Testis (tissue), 5 donors: ENCODE results near the gene ZNF99. TPM values are rescaled to one million over a fixed set of nuclear protein-coding genes. Genes with fewer than 3 reads are reported as not detected.
A peak's percentile ranks its signal among the peaks of the same experiment; 100 is the strongest.

Experiments
- DNase-seq: peaks from one replicate; pipeline ENCODE4 v3.0.0-alpha.2; 2019
- H3K27ac ChIP-seq, 2 donors: fragments of 200-600 bp; sonication (generic); one replicate each; pipeline ENCODE4 v1.5.1; 2019
- H3K27me3 ChIP-seq: fragments of 200-600 bp; sonication (generic); one replicate; pipeline ENCODE4 v1.5.1; 2019
- H3K36me3 ChIP-seq: fragments of 200-600 bp; sonication (generic); one replicate; pipeline ENCODE4 v1.5.1; 2017; ENCODE audit warnings: low read depth; ENCODE audit errors: missing control alignments
- H3K4me1 ChIP-seq: fragments of 200-600 bp; sonication (generic); one replicate; pipeline ENCODE4 v1.5.1; 2019
- H3K4me3 ChIP-seq, 2 donors: fragments of 200-600 bp; sonication (generic); one replicate each; pipeline ENCODE4 v1.5.1; 2017 to 2019
- H3K9me3 ChIP-seq: fragments of 200-600 bp; sonication (generic); one replicate; pipeline ENCODE4 v1.5.1; 2017
- CTCF ChIP-seq, 3 experiments: fragments of 450-650 bp in 2 of 3; fragments of 200-600 bp in 1 of 3; sonication (generic) in 1 of 3; IDR thresholded peaks; one replicate each; pipeline ENCODE4 v1.5.1; 2016 to 2019; ENCODE audit warnings: antibody characterized with exemption in 3 of 3, mild to moderate bottlenecking in 2 of 3, moderate library complexity in 1 of 3
- POLR2A ChIP-seq: fragments of 450-650 bp; IDR thresholded peaks from one replicate; pipeline ENCODE4 v1.6.1; 2017; ENCODE audit warnings: antibody characterized with exemption, mild to moderate bottlenecking, moderate library complexity
- WGBS, 2 donors: methylation state at CpG; one replicate each; pipeline ENCODE4 v1.1.5; 2018; 5-methylcytosine and 5-hydroxymethylcytosine counted together
- intact Hi-C: fragments of 100-400 bp; cut with DNase I; formaldehyde crosslinking; loops from one replicate; pipeline ENCODE4 v1.15.1; 2023; ENCODE audit warnings: low total_unique reads
- long read RNA-seq, 2 donors: transcript quantifications; one replicate each; lab custom pipeline, GENCODE V29; 2026
- polyA plus RNA-seq: library from polyadenylated mRNA; stranded (reverse); fragments of 350-450 nt; fragmentation: Illumina TruSeq; extraction: RNeasy Lipid Tissue Mini Kit (QIAGEN cat#74804); gene quantifications from one replicate; pipeline ENCODE4 v1.2.3, GENCODE V29; 2014; ENCODE audit warnings: low read depth, low replicate concordance; ENCODE audit not compliant: insufficient read depth
- total RNA-seq, 2 donors: library from RNA; depleted of rRNA; stranded (reverse); fragments of >200 nt; gene quantifications; one replicate each; pipeline ENCODE4 v1.2.3, GENCODE V29; 2016

Gene ZNF99
- total RNA-seq (1 to 10 TPM; 3.0 to 4.6 TPM), polyA plus RNA-seq (0.46 TPM)
- long read RNA-seq, donor 1, full-length matches to known transcripts, result 2 of 2 reads
- long read RNA-seq, donor 1, partial matches to known transcripts, result 0 of 2 reads
- long read RNA-seq, donor 1, other reads (novel, unspliced or antisense), result 0 of 2 reads
- long read RNA-seq, donor 2, result 0 reads

GRCh38 chr19:22783651-22784410 lies at the start of gene ZNF99:
TSS of gene ZNF99 (minus strand) at chr19:22784151. CDS start at chr19:22784016, 135 bp downstream.
- intact Hi-C loops, result no loop called here
- H3K4me1 ChIP-seq, result no peaks in the 10 kb centered on the region
- no peaks in the 10 kb centered on the region for H3K36me3 ChIP-seq
- H3K9me3 ChIP-seq, result no peaks in the 10 kb centered on the region
- peak within 1 kb of the TSS; percentile 44 to 59 for H3K4me3 ChIP-seq
- no peak for TF ChIP-seq CTCF (IDR thresholded peaks at IDR 0.05)
- no peak for TF ChIP-seq POLR2A
- peak; percentile 88 for DNase-seq
- peak within 1 kb of the TSS; percentile 66 to 68 for H3K27ac ChIP-seq
- no peaks in the 10 kb centered on the region for H3K27me3 ChIP-seq
- 2 to 3% methylated on average over 26 to 36 of the region's 36 CpGs for WGBS, 2 donors

- Histone ChIP-seq H3K4me1 (no peaks in the 10 kb centered on the region), H3K27ac (no peak within 1 kb of the TSS), H3K9me3 (no peaks in the 10 kb centered on the region), H3K36me3 (no peaks in the 10 kb centered on the region), H3K27me3 (no peaks in the 10 kb centered on the region), H3K4me3 (peak within 1 kb of the TSS; percentile 37 to 60)
- intact Hi-C loops, result no loop called here
- no peak for TF ChIP-seq POLR2A
- TF ChIP-seq CTCF (IDR thresholded peaks at IDR 0.05), result no peak
- 4 to 14% methylated on average over 18 to 31 of the region's 31 CpGs for WGBS, 2 donors
- peak; percentile 90 for DNase-seq
Observed at GRCh38 chr19:22832031-22832762, 48.2 kb upstream of the ZNF99 start, which contains the start of gene ZNF723. TSS of gene ZNF723 (plus strand) at chr19:22832291. CDS start at chr19:22832380, 89 bp downstream.

- no peak for DNase-seq
- no peaks in the 10 kb centered on the region for H3K36me3 ChIP-seq
- no peaks in the 10 kb centered on the region for H3K27me3 ChIP-seq
- H3K27ac ChIP-seq, result no peak overlapping the region
- WGBS, 2 donors, result 56 to 69% methylated on average over 11 of the region's 11 CpGs
- no peaks in the 10 kb centered on the region for H3K4me1 ChIP-seq
- TF ChIP-seq POLR2A (no peak), CTCF (IDR thresholded peaks at IDR 0.05) (no peak)
- peak overlapping the region in 1 of 2 donors; percentile 37 for H3K4me3 ChIP-seq
- H3K9me3 ChIP-seq, result no peaks in the 10 kb centered on the region
- intact Hi-C loops, result no loop called here
Observed at GRCh38 chr19:22831211-22831610, 47.3 kb upstream of the ZNF99 start.

GRCh38 chr19:22814124-22814523 lies 30.2 kb upstream of the ZNF99 start:
- H3K27ac ChIP-seq, result no peak overlapping the region
- H3K4me1 ChIP-seq, result no peaks in the 10 kb centered on the region
- intact Hi-C loops, result no loop called here
- no peak overlapping the region for H3K4me3 ChIP-seq
- no peaks in the 10 kb centered on the region for H3K36me3 ChIP-seq
- WGBS, 2 donors, result 80 to 82% methylated on average over 2 of the region's 2 CpGs
- TF ChIP-seq POLR2A, result no peak
- TF ChIP-seq CTCF (IDR thresholded peaks at IDR 0.05), result no peak
- no peak for DNase-seq
- no peaks in the 10 kb centered on the region for H3K9me3 ChIP-seq
- H3K27me3 ChIP-seq, result no peaks in the 10 kb centered on the region
